Loucy (cell line): ENCODE results near the gene RNF126.

Experiments
- EZH2phosphoT487 ChIP-seq: fragments of 200-600 bp; IDR thresholded peaks from 2 replicates; pipeline ENCODE4 v1.6.1; 2018; ENCODE audit warnings: antibody characterized with exemption, mild to moderate bottlenecking, moderate library complexity, borderline replicate concordance
- TF ChIP-seq, protein P1 (sequence below): fragments of 200-600 bp; sonication (generic); conservative IDR thresholded peaks from 2 replicates; pipeline ENCODE4 v1.5.1; 2014; ENCODE audit warnings: mild to moderate bottlenecking, antibody characterized with exemption, low read length

DNA sequence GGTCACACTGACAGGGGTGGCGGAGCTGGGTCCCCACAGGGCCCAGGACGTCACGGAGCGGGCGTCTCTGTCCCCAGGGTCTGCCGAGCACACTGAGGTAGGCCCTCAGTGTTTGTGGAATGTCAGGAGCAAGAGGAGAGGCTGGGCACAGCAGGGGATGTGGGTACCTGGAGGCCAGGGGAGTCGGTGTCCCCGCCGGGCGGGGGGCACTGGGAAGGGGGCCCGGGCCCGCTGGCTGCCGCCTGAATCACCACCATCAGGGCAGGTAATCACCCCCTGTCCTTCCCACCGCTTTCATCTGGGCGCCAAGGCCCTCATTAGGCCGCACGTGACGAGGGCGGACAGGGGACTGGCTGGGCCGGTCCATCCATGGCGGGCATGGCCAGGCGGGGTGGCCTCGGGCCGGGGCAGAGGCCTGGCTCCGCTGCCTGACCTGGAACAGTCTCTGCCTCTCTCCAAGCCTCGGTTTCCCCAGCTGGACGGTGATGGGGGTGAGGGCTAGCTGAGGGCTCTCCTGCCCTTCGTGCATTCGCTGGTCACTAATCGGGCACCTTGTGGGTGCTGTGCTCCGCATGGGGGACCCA, 22.3 kb downstream of the RNF126 start:
- TF ChIP-seq, protein P1, sequence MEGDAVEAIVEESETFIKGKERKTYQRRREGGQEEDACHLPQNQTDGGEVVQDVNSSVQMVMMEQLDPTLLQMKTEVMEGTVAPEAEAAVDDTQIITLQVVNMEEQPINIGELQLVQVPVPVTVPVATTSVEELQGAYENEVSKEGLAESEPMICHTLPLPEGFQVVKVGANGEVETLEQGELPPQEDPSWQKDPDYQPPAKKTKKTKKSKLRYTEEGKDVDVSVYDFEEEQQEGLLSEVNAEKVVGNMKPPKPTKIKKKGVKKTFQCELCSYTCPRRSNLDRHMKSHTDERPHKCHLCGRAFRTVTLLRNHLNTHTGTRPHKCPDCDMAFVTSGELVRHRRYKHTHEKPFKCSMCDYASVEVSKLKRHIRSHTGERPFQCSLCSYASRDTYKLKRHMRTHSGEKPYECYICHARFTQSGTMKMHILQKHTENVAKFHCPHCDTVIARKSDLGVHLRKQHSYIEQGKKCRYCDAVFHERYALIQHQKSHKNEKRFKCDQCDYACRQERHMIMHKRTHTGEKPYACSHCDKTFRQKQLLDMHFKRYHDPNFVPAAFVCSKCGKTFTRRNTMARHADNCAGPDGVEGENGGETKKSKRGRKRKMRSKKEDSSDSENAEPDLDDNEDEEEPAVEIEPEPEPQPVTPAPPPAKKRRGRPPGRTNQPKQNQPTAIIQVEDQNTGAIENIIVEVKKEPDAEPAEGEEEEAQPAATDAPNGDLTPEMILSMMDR: no peak
- no peak for TF ChIP-seq EZH2phosphoT487
